IMR-90 (cell line): ENCODE results near the gene ARV1. TPM values are rescaled to one million over a fixed set of nuclear protein-coding genes. Genes with fewer than 3 reads are reported as not detected.

Experiments used
- ATAC-seq: fragments of 200-7000 bp; cut with Tn5 transposase; 2 replicates; pipeline ENCODE4 v1.9.1; 2020; ENCODE audit warnings: low read depth, mild to moderate bottlenecking, moderate library complexity
- BruUV-seq: library from RNA; stranded (reverse); fragments of 400-500 nt; replicated peaks from 2 replicates; lab custom pipeline; 2021; lab: Mats Ljungman, UMichigan
- CTCF ChIA-PET: fragments of 300-600 bp; formaldehyde crosslinking; extraction: SDS; loops from one replicate; lab custom pipeline; 2021; ENCODE audit warnings: antibody characterized with exemption; lab: Yijun Ruan, JAX
- POLR2A ChIA-PET: fragments of 300-600 bp; sonication (Branson Sonifier 250); formaldehyde crosslinking; loops from one replicate; lab custom pipeline; 2022; ENCODE audit warnings: antibody characterized with exemption; ENCODE audit not compliant: unreplicated experiment; lab: Charles Lee
- DNase-seq: peaks from one replicate; pipeline ENCODE4 v3.0.0; 2013
- H2AFZ ChIP-seq: replicated peaks from 2 replicates; pipeline ENCODE3; 2013; ENCODE audit warnings: low read length, mild to moderate bottlenecking; ENCODE audit not compliant: poor library complexity
- H2AK5ac ChIP-seq: 2 replicates; pipeline ENCODE4 v1.6.1; 2013; ENCODE audit warnings: low read depth, low read length, inconsistent platforms
- H2AK9ac ChIP-seq: replicated peaks from 2 replicates; pipeline ENCODE3; 2013; ENCODE audit warnings: mild to moderate bottlenecking, low read depth, low read length, moderate library complexity; ENCODE audit not compliant: poor library complexity
- H2BK120ac ChIP-seq: 2 replicates; pipeline ENCODE4 v1.6.1; 2013; ENCODE audit warnings: low read depth, low read length, inconsistent platforms
- H2BK15ac ChIP-seq: 3 replicates; pipeline ENCODE4 v1.6.1; 2013; ENCODE audit warnings: low read depth, low read length, inconsistent platforms
- H2BK20ac ChIP-seq: 2 replicates; pipeline ENCODE4 v1.6.1; 2013; ENCODE audit warnings: low read depth, mild to moderate bottlenecking, inconsistent platforms, low read length, moderate library complexity
- H2BK5ac ChIP-seq: 2 replicates; pipeline ENCODE4 v1.6.1; 2013; ENCODE audit warnings: mild to moderate bottlenecking, low read depth, low read length, inconsistent platforms; ENCODE audit not compliant: poor library complexity, severe bottlenecking
- H3K14ac ChIP-seq: replicated peaks from 2 replicates; pipeline ENCODE4 v1.6.1; 2013; ENCODE audit warnings: low read depth, low read length, inconsistent platforms
- H3K18ac ChIP-seq: 2 replicates; pipeline ENCODE4 v1.6.1; 2013; ENCODE audit warnings: low read depth, low read length, control low read depth
- H3K23ac ChIP-seq: 2 replicates; pipeline ENCODE4 v1.6.1; 2013; ENCODE audit warnings: low read depth, low read length, inconsistent platforms
- H3K27ac ChIP-seq: 2 replicates; pipeline ENCODE4 v1.5.1; 2013; ENCODE audit warnings: mild to moderate bottlenecking, control low read depth, low read length; ENCODE audit not compliant: insufficient read depth
- H3K27me3 ChIP-seq: 2 replicates; pipeline ENCODE4 v1.6.1; 2013; ENCODE audit warnings: low read length; ENCODE audit not compliant: control insufficient read depth, insufficient read depth
- H3K36me3 ChIP-seq: 2 replicates; pipeline ENCODE4 v1.6.1; 2013; ENCODE audit warnings: low read length, mixed read lengths; ENCODE audit not compliant: control insufficient read depth, insufficient read depth
- H3K4ac ChIP-seq: 2 replicates; pipeline ENCODE4 v1.6.1; 2013; ENCODE audit warnings: low read depth, low read length, inconsistent platforms
- H3K4me1 ChIP-seq: 2 replicates; pipeline ENCODE4 v1.6.1; 2013; ENCODE audit warnings: low read length, mixed read lengths; ENCODE audit not compliant: control insufficient read depth, insufficient read depth
- H3K4me2 ChIP-seq: 2 replicates; pipeline ENCODE4 v1.6.1; 2013; ENCODE audit warnings: low read depth, mild to moderate bottlenecking, control low read depth, low read length, moderate library complexity
- H3K4me3 ChIP-seq: 2 replicates; pipeline ENCODE4 v1.5.1; 2013; ENCODE audit warnings: low read depth, mild to moderate bottlenecking, control low read depth, low read length, moderate library complexity; ENCODE audit not compliant: insufficient read depth
- H3K56ac ChIP-seq: 2 replicates; pipeline ENCODE4 v1.6.1; 2013; ENCODE audit warnings: low read length, inconsistent platforms; ENCODE audit not compliant: insufficient read depth; ENCODE audit errors: extremely low read depth
- H3K79me1 ChIP-seq, 2 experiments: 2 replicates each; pipeline ENCODE4 v1.6.1; 2013; ENCODE audit warnings: low read length in 2 of 2, inconsistent platforms in 1 of 2, low read depth in 1 of 2
- H3K9ac ChIP-seq: 2 replicates; pipeline ENCODE4 v1.6.1; 2013; ENCODE audit warnings: low read depth, low read length, control low read depth
- H3K9me1 ChIP-seq: 2 replicates; pipeline ENCODE4 v1.6.1; 2013; ENCODE audit warnings: low read length, inconsistent platforms; ENCODE audit not compliant: insufficient read depth
- H3K9me3 ChIP-seq: 2 replicates; pipeline ENCODE4 v1.6.1; 2013; ENCODE audit warnings: low read length; ENCODE audit not compliant: control insufficient read depth, insufficient read depth
- H4K20me1 ChIP-seq: 2 replicates; pipeline ENCODE4 v1.6.1; 2013; ENCODE audit warnings: low read length, inconsistent platforms; ENCODE audit not compliant: insufficient read depth
- H4K5ac ChIP-seq: 2 replicates; pipeline ENCODE4 v1.6.1; 2013; ENCODE audit warnings: mild to moderate bottlenecking, low read depth, low read length, control low read depth
- H4K8ac ChIP-seq, 2 experiments: 2 replicates each; pipeline ENCODE4 v1.6.1; 2013; ENCODE audit warnings: low read depth in 2 of 2, low read length in 2 of 2, control low read depth in 1 of 2, inconsistent platforms in 1 of 2
- H4K91ac ChIP-seq: 2 replicates; pipeline ENCODE4 v1.6.1; 2013; ENCODE audit warnings: low read depth, low read length, inconsistent platforms; ENCODE audit not compliant: insufficient read depth
- RCOR1 ChIP-seq: IDR thresholded peaks from 2 replicates; pipeline ENCODE4 v1.6.1; 2012; ENCODE audit warnings: mild to moderate bottlenecking, low read length, improper control_type of control experiment; ENCODE audit not compliant: insufficient replicate concordance
- WGBS, 2 experiments: methylation state at CpG; one replicate each; pipeline versions ENCODE4 v1.1.5 to v1.1.7; 2013; ENCODE audit warnings: missing lambda C conversion rate in 2 of 2; ENCODE audit not compliant: insufficient read length in 1 of 2; ENCODE audit errors: extremely low coverage in 2 of 2; 5-methylcytosine and 5-hydroxymethylcytosine counted together
- dilution Hi-C: fragments of 300-500 bp; cut with HindIII; formaldehyde crosslinking; loops from one replicate; pipeline ENCODE4 v1.14.3; 2018; ENCODE audit warnings: low sequenced_read_pairs; ENCODE audit not compliant: unreplicated experiment
- in situ Hi-C: fragments of 300-500 bp; cut with MboI; formaldehyde crosslinking; loops from 3 replicates; pipeline ENCODE4 v1.14.3; 2019; ENCODE audit warnings: low sequenced_read_pairs, inconsistent platforms, mixed read lengths
- intact Hi-C: fragments of 100-400 bp; cut with micrococcal nuclease; formaldehyde crosslinking; loops from 2 replicates; pipeline ENCODE4 v1.10.0; 2022
- polyA plus RNA-seq, 3 experiments: library from polyadenylated mRNA; depleted of rRNA; stranded (reverse); fragments of >200 nt; gene quantifications; 2 replicates each; pipeline ENCODE4 v1.2.3, GENCODE V29; 2012; ENCODE audit warnings: low replicate concordance in 1 of 3
- total RNA-seq: library from RNA; depleted of rRNA; stranded (reverse); fragments of >200 nt; gene quantifications from 2 replicates; pipeline ENCODE4 v1.2.3, GENCODE V29; 2012

Gene ARV1
- total and polyA plus RNA-seq, 2 of the 4 experiments (the other 2 are of a cell fraction) = 19.0 to 22.9 TPM

DNA sequence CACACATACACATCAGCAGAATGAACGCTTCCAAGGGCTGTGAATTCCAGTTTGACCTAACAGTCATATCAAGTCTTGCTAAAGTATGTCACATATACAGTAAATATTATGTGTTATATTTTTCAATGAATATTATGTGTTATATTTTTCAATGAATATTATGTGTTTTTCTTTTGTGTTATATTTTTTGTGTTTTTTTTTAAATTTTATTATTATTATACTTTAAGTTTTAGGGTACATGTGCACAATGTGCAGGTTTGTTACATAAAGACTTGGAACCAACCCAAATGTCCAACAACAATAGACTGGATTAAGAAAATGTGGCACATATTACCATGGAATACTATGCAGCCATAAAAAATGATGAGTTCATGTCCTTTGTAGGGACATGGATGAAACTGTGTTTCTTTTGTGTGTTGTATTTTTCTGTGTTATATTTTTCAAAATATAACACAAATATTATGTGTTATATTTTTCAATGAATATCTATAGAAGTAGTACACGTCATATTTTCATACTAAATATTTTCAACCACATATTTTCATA lies 35.8 kb upstream of the ARV1 start:
- dilution Hi-C loops = no loop called here
- POLR2A ChIA-PET = no interaction called here
- no peak for TF ChIP-seq RCOR1

More for the DNA sequence above, 35.8 kb upstream of the ARV1 start:
- BruUV-seq = no TSS peak
- Histone ChIP-seq H2BK15ac (no peak overlapping the region), H2BK120ac (no peak overlapping the region), H4K91ac (no peak overlapping the region), H3K4ac (no peak overlapping the region), H3K27me3 (no peaks in the 10 kb centered on the region), H3K9ac (no peak overlapping the region), H2BK20ac (no peak overlapping the region), H3K27ac (no peak overlapping the region), H3K4me2 (no peak overlapping the region), H3K18ac (no peak overlapping the region), H3K56ac (no peak overlapping the region), H3K36me3 (0 out of 2 replicates have a peak, but pooled peaks cover 2% of the 10 kb centered on the region), H3K9me1 (peaks cover 3% of the 10 kb centered on the region; the same call in 1 of the 2 replicates), H2BK5ac (no peak overlapping the region), H3K9me3 (no peaks in the 10 kb centered on the region), H4K20me1 (no peaks in the 10 kb centered on the region), H3K4me1 (peaks cover 4% of the 10 kb centered on the region), H3K23ac (no peak overlapping the region), H4K8ac (no peak overlapping the region), H3K4me3 (no peak overlapping the region), H2AFZ (no peak overlapping the region), H2AK9ac (no peak overlapping the region), H3K14ac (no peak overlapping the region), H3K79me1 (no peaks in the 10 kb centered on the region; a peak in 1 of 4 replicates), H2AK5ac (no peak overlapping the region), H4K5ac (no peak overlapping the region)
- in situ Hi-C loops = no loop called here
- DNase-seq (no peak), ATAC-seq (no peak)
- intact Hi-C loops = no loop called here
- no CpG with 5 or more reads among the region's 2 CpGs for WGBS, 2 experiments
- CTCF ChIA-PET = interaction anchor here (0.5 kb wide), 1 partner anchor 25 kb away, joined by 3 read pairs; no protein-coding TSS in a partner anchor
